Keratinocyte (primary cell): ENCODE measurements around the gene LGALS16.

Experiments
- CTCF ChIP-seq, 3 experiments: IDR thresholded peaks in 1 of 3; conservative IDR thresholded peaks in 1 of 3; optimal IDR thresholded peaks in 1 of 3; 2 replicates in 2 of 3; 3 replicates in 1 of 3; pipeline versions ENCODE3 to v1.5.1; 2011; ENCODE audit warnings: low read length in 3 of 3, mild to moderate bottlenecking in 3 of 3, moderate library complexity in 2 of 3, control low read depth in 1 of 3, inconsistent platforms in 1 of 3; ENCODE audit not compliant: insufficient read depth in 2 of 3; ENCODE audit errors: extremely low read depth in 1 of 3
- EZH2 ChIP-seq: IDR thresholded peaks from one replicate; pipeline ENCODE4 v1.6.1; 2012; ENCODE audit warnings: inconsistent platforms, mild to moderate bottlenecking, low read length, moderate library complexity

GRCh38 chr19:39659791-39660190, 4.1 kb downstream of the LGALS16 start:
- TF ChIP-seq CTCF (optimal IDR thresholded peaks at IDR 0.05 in 1 of 3, IDR thresholded peaks at IDR 0.05 in 1 of 3, conservative IDR thresholded peaks at IDR 0.05 in 1 of 3; ENCODE audit: extremely low read depth in 1 of 3, insufficient read depth in 2 of 3, low read length in 3 of 3) (no peak), EZH2 (no peak)
